Loucy (cell line): ENCODE measurements around the gene ARMH4.

Source experiments
- EZH2phosphoT487 ChIP-seq: fragments of 200-600 bp; IDR thresholded peaks from 2 replicates; pipeline ENCODE4 v1.6.1; 2018; ENCODE audit warnings: antibody characterized with exemption, mild to moderate bottlenecking, moderate library complexity, borderline replicate concordance
- TF ChIP-seq, protein P1 (sequence below): fragments of 200-600 bp; sonication (generic); conservative IDR thresholded peaks from 2 replicates; pipeline ENCODE4 v1.5.1; 2014; ENCODE audit warnings: mild to moderate bottlenecking, antibody characterized with exemption, low read length

DNA sequence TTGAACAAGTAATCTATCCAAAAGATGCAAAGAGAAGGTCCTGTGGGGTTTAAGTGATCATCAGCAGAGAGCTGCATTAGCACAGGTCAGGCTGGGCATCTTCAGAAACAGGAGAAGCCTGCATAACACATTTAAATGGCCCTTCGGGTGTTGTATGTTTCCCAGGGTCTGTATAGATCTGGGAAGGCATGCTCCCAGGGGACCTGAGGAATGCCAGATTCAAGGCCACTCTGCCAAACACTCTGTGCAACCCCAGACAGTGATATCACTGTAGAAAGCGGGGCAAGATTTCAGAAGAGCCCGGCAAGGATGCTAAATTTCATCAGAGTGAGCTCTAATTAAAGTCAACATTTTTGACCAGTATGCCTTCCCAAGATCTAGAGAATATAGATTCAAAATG, 92.9 kb downstream of the ARMH4 start:
- TF ChIP-seq, protein P1, sequence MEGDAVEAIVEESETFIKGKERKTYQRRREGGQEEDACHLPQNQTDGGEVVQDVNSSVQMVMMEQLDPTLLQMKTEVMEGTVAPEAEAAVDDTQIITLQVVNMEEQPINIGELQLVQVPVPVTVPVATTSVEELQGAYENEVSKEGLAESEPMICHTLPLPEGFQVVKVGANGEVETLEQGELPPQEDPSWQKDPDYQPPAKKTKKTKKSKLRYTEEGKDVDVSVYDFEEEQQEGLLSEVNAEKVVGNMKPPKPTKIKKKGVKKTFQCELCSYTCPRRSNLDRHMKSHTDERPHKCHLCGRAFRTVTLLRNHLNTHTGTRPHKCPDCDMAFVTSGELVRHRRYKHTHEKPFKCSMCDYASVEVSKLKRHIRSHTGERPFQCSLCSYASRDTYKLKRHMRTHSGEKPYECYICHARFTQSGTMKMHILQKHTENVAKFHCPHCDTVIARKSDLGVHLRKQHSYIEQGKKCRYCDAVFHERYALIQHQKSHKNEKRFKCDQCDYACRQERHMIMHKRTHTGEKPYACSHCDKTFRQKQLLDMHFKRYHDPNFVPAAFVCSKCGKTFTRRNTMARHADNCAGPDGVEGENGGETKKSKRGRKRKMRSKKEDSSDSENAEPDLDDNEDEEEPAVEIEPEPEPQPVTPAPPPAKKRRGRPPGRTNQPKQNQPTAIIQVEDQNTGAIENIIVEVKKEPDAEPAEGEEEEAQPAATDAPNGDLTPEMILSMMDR: no peak
- TF ChIP-seq EZH2phosphoT487: no peak
